Panc1 (cell line): ENCODE measurements around the gene FBXO17. TPM values are rescaled to one million over a fixed set of nuclear protein-coding genes. Genes with fewer than 3 reads are reported as not detected.
A peak's percentile ranks its signal among the peaks of the same experiment; 100 is the strongest.

Experiments
- ATAC-seq: fragments of 200-7000 bp; cut with Tn5 transposase; 2 replicates; pipeline ENCODE4 v1.9.1; 2020; ENCODE audit warnings: mild to moderate bottlenecking, moderate library complexity
- BruUV-seq: library from RNA; stranded (reverse); fragments of 400-500 nt; replicated peaks from 2 replicates; lab custom pipeline; 2021; lab: Mats Ljungman, UMichigan
- CTCF ChIA-PET: fragments of 300-600 bp; sonication (Branson Sonifier 250); formaldehyde crosslinking; loops from one replicate; lab custom pipeline; 2022; ENCODE audit warnings: antibody characterized with exemption; lab: Charles Lee
- POLR2A ChIA-PET: fragments of 300-600 bp; sonication (Branson Sonifier 250); formaldehyde crosslinking; loops from one replicate; lab custom pipeline; 2022; ENCODE audit warnings: antibody characterized with exemption; lab: Charles Lee
- DNase-seq: peaks from one replicate; pipeline ENCODE4 v3.0.0-alpha.2; 2010; ENCODE audit warnings: low read depth, low spot score
- H3K27ac ChIP-seq: 2 replicates; pipeline ENCODE4 v1.5.1; 2011; ENCODE audit warnings: mild to moderate bottlenecking, low read length, inconsistent platforms
- H3K27me3 ChIP-seq: fragments of 200-500 bp; sonication (Bioruptor generic); 2 replicates; pipeline ENCODE4 v1.6.0; 2014; ENCODE audit warnings: low read length, inconsistent platforms; ENCODE audit not compliant: control insufficient read depth, insufficient read depth
- H3K36me3 ChIP-seq: fragments of 200-500 bp; sonication (Bioruptor generic); 2 replicates; pipeline ENCODE4 v1.5.1; 2014; ENCODE audit warnings: inconsistent platforms, mild to moderate bottlenecking, low read length, moderate library complexity; ENCODE audit not compliant: control insufficient read depth, insufficient read depth
- H3K4me1 ChIP-seq: 2 replicates; pipeline ENCODE4 v1.5.1; 2011; ENCODE audit warnings: inconsistent platforms, mild to moderate bottlenecking, low read length, moderate library complexity; ENCODE audit not compliant: control insufficient read depth, insufficient read depth
- H3K4me3 ChIP-seq, 2 experiments: 2 replicates each; pipeline ENCODE4 v1.5.1; 2011 to 2012; ENCODE audit warnings: low read depth in 2 of 2, low read length in 2 of 2, mild to moderate bottlenecking in 2 of 2, inconsistent platforms in 1 of 2, moderate library complexity in 1 of 2
- H3K9me3 ChIP-seq: fragments of 200-500 bp; sonication (Bioruptor generic); 2 replicates; pipeline ENCODE4 v1.5.1; 2014; ENCODE audit warnings: low read depth, mild to moderate bottlenecking, inconsistent platforms, low read length, moderate library complexity; ENCODE audit not compliant: control insufficient read depth, insufficient read depth
- POLR2AphosphoS5 ChIP-seq: IDR thresholded peaks from 2 replicates; pipeline ENCODE4 v1.6.1; 2012; ENCODE audit warnings: mild to moderate bottlenecking, low read depth, low read length, moderate library complexity
- SIN3A ChIP-seq: IDR thresholded peaks from 2 replicates; pipeline ENCODE4 v1.6.1; 2012; ENCODE audit warnings: low read depth, mild to moderate bottlenecking, low read length, moderate library complexity, borderline replicate concordance; ENCODE audit not compliant: insufficient read depth
- TCF7L2 ChIP-seq: IDR thresholded peaks from 2 replicates; pipeline ENCODE4 v1.6.1; 2011; ENCODE audit warnings: mild to moderate bottlenecking, low read depth, low read length, inconsistent platforms
- in situ Hi-C: cut with HindIII; loops from 2 replicates; pipeline ENCODE4 v1.10.0; 2016; ENCODE audit warnings: low sequenced_read_pairs, low pct_unique_long_range_greater_than_20kb
- intact Hi-C: fragments of 100-400 bp; cut with micrococcal nuclease; formaldehyde crosslinking; loops from one replicate; pipeline ENCODE4 v1.10.0; 2022; ENCODE audit not compliant: unreplicated experiment
- total RNA-seq: library from RNA; stranded (reverse); gene quantifications from one replicate; pipeline ENCODE4 v1.2.1, GENCODE V29; 2021; ENCODE audit not compliant: unreplicated experiment
- TF ChIP-seq, protein P1 (sequence below), 2 experiments: IDR thresholded peaks; 2 replicates each; pipeline ENCODE4 v1.6.1; 2011 to 2012; ENCODE audit warnings: low read depth in 2 of 2, control low read depth in 1 of 2, low read length in 1 of 2, mild to moderate bottlenecking in 1 of 2, moderate library complexity in 1 of 2; ENCODE audit not compliant: insufficient read depth in 1 of 2
- TF ChIP-seq, protein P2 (sequence below): fragments of 450-650 bp; IDR thresholded peaks from 2 replicates; pipeline ENCODE4 v1.5.1; 2017; ENCODE audit warnings: mild to moderate bottlenecking

The FBXO17 gene
- total RNA-seq, 1 experiment from 2014 or later = 411 TPM

DNA sequence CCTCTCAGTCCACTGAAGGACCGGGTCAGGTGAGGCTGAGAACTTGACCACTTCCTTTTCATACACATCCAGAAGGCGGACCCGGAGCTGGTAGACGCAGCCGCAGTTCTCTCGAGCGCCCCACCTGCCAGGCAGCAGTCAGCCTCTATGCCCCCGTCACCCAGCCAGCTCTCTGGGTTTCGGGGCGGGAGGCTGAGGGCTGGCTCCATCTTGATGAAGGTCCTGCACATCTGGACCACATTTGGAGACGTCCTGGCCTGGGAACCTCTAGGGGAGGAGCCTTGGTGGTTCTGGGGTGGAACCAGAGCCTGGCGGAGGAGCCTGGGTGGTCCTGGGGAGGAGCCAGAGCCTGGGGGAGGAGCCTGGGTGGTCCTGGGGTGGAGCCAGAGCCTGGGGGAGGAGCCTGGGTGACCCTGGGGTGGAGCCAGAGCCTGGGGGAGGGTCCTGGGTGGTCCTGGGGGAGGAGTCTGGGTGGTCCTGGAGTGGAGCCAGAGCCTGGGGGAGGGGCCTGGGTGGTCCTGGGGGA, 30.5 kb downstream of the FBXO17 start:
- H3K27me3 ChIP-seq = no peaks in the 10 kb centered on the region
- ATAC-seq (peak; percentile 17), DNase-seq (no peak)
- TF ChIP-seq POLR2AphosphoS5 (no peak), SIN3A (no peak), TCF7L2 (no peak)
- TF ChIP-seq, protein P1, sequence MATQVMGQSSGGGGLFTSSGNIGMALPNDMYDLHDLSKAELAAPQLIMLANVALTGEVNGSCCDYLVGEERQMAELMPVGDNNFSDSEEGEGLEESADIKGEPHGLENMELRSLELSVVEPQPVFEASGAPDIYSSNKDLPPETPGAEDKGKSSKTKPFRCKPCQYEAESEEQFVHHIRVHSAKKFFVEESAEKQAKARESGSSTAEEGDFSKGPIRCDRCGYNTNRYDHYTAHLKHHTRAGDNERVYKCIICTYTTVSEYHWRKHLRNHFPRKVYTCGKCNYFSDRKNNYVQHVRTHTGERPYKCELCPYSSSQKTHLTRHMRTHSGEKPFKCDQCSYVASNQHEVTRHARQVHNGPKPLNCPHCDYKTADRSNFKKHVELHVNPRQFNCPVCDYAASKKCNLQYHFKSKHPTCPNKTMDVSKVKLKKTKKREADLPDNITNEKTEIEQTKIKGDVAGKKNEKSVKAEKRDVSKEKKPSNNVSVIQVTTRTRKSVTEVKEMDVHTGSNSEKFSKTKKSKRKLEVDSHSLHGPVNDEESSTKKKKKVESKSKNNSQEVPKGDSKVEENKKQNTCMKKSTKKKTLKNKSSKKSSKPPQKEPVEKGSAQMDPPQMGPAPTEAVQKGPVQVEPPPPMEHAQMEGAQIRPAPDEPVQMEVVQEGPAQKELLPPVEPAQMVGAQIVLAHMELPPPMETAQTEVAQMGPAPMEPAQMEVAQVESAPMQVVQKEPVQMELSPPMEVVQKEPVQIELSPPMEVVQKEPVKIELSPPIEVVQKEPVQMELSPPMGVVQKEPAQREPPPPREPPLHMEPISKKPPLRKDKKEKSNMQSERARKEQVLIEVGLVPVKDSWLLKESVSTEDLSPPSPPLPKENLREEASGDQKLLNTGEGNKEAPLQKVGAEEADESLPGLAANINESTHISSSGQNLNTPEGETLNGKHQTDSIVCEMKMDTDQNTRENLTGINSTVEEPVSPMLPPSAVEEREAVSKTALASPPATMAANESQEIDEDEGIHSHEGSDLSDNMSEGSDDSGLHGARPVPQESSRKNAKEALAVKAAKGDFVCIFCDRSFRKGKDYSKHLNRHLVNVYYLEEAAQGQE (IDR thresholded peaks at IDR 0.05; ENCODE audit: insufficient read depth in 1 of 2, low read depth in 2 of 2, low read length in 1 of 2) = no peak
- TF ChIP-seq, protein P2, sequence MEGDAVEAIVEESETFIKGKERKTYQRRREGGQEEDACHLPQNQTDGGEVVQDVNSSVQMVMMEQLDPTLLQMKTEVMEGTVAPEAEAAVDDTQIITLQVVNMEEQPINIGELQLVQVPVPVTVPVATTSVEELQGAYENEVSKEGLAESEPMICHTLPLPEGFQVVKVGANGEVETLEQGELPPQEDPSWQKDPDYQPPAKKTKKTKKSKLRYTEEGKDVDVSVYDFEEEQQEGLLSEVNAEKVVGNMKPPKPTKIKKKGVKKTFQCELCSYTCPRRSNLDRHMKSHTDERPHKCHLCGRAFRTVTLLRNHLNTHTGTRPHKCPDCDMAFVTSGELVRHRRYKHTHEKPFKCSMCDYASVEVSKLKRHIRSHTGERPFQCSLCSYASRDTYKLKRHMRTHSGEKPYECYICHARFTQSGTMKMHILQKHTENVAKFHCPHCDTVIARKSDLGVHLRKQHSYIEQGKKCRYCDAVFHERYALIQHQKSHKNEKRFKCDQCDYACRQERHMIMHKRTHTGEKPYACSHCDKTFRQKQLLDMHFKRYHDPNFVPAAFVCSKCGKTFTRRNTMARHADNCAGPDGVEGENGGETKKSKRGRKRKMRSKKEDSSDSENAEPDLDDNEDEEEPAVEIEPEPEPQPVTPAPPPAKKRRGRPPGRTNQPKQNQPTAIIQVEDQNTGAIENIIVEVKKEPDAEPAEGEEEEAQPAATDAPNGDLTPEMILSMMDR = no peak
- no peak overlapping the region for H3K4me3 ChIP-seq
- ChIA-PET CTCF (interaction anchor here (0.6 to 1.3 kb wide), 2 partner anchors 13 to 15 kb away, joined by 3 to 14 read pairs; partner anchors contain the start of genes MRPS12 and SARS2), POLR2A (no interaction called here)
- intact Hi-C loops = loop anchor here (10.0 kb wide), 1 partner anchor 390 kb away; the partner anchor contains the start of gene GMFG
- H3K27ac ChIP-seq = no peak overlapping the region
- BruUV-seq = no TSS peak
- peaks cover 13% of the 10 kb centered on the region for H3K36me3 ChIP-seq
- in situ Hi-C loops = no loop called here
- H3K9me3 ChIP-seq = no peaks in the 10 kb centered on the region
- no peaks in the 10 kb centered on the region for H3K4me1 ChIP-seq

- TF ChIP-seq TCF7L2 (no peak), SIN3A (no peak), POLR2AphosphoS5 (peak; percentile 8; the same call in 1 of the 2 replicates)
- TF ChIP-seq, protein P1 (IDR thresholded peaks at IDR 0.05; ENCODE audit: insufficient read depth in 1 of 2, low read depth in 2 of 2, low read length in 1 of 2) = 0 out of 4 replicates have a peak, but pooled peaks of 1 of the 2 experiments have one; percentile 47
- TF ChIP-seq, protein P2 = no peak
- CTCF ChIA-PET = interaction anchor here (0.6 to 1.5 kb wide), 5 partner anchors 33 to 257 kb away, joined by 3 to 6 read pairs (median 5); partner anchors contain the start of gene FBXO17
- BruUV-seq = no TSS peak
- in situ Hi-C loops = no loop called here
- Histone ChIP-seq H3K27me3 (no peaks in the 10 kb centered on the region), H3K27ac (no peak overlapping the region), H3K9me3 (no peaks in the 10 kb centered on the region), H3K4me3 (no peak overlapping the region), H3K4me1 (no peaks in the 10 kb centered on the region), H3K36me3 (peaks cover 13% of the 10 kb centered on the region)
- ATAC-seq (peak; percentile 36), DNase-seq (no peak)
- intact Hi-C loops = loop anchor here (10.0 kb wide), 1 partner anchor 392 kb away; the partner anchor contains the start of gene GMFG
- POLR2A ChIA-PET = interaction anchor here (0.6 to 0.7 kb wide), 3 partner anchors 12 to 831 kb away, joined by 3 to 10 read pairs (median 3); partner anchors contain the start of gene MRPS12
Observed at GRCh38 chr19:38942471-38943181, 32.9 kb downstream of the FBXO17 start.
